Gastrocnemius medialis (tissue), 4 donors: Measurements from ENCODE around the gene ENGASE.

Experiments
- POLR2A ChIP-seq, 2 donors: fragments of 450-650 bp; IDR thresholded peaks; one replicate each; pipeline ENCODE4 v1.6.1; 2017; ENCODE audit warnings: antibody characterized with exemption in 2 of 2, mild to moderate bottlenecking in 2 of 2, moderate library complexity in 2 of 2
- TF ChIP-seq, protein P1 (sequence below), 5 experiments: fragments of 450-650 bp in 3 of 5; fragments of 200-600 bp in 2 of 5; sonication (generic) in 2 of 5; IDR thresholded peaks in 4 of 5; conservative IDR thresholded peaks in 1 of 5; 1 replicate in 4 of 5; 2 replicates in 1 of 5; pipeline ENCODE4 v1.5.1; 2016 to 2019; ENCODE audit warnings: antibody characterized with exemption in 5 of 5, mild to moderate bottlenecking in 3 of 5, moderate library complexity in 3 of 5

DNA sequence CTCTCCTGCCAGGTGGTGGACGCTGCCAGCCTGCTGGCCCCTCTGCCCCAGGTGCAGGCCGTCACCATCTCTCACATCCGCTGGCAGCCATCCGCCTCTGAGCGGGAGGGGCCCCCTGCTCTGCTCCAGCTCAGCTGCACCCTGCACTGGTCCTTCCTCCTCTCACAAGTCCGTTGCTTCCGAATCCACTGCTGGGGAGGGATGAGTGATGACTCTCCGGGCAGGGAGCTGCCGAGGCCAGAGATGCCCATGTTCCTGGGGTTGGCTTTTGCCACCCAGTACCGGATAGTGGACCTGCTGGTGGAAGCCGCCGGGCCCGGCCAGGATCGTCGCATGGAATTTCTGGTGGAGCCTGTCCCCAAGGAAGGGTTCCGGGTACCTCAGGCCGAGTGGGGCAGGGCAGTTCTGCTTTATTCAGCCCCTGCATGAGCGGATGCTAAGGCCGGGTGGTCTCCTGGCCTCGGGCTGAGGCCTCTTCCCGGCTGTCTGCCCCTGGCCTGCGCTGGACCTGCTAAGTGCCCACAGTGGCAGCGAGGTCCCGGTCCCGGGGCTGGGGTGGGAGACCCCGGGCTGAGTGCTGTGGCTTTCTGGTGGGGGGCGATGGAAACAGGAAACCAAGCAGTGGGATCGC lies 11.4 kb downstream of the ENGASE start:
- TF ChIP-seq, protein P1, sequence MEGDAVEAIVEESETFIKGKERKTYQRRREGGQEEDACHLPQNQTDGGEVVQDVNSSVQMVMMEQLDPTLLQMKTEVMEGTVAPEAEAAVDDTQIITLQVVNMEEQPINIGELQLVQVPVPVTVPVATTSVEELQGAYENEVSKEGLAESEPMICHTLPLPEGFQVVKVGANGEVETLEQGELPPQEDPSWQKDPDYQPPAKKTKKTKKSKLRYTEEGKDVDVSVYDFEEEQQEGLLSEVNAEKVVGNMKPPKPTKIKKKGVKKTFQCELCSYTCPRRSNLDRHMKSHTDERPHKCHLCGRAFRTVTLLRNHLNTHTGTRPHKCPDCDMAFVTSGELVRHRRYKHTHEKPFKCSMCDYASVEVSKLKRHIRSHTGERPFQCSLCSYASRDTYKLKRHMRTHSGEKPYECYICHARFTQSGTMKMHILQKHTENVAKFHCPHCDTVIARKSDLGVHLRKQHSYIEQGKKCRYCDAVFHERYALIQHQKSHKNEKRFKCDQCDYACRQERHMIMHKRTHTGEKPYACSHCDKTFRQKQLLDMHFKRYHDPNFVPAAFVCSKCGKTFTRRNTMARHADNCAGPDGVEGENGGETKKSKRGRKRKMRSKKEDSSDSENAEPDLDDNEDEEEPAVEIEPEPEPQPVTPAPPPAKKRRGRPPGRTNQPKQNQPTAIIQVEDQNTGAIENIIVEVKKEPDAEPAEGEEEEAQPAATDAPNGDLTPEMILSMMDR (IDR thresholded peaks at IDR 0.05 in 4 of 5, conservative IDR thresholded peaks at IDR 0.05 in 1 of 5): no peak
- TF ChIP-seq POLR2A (IDR thresholded peaks at IDR 0.05): no peak
